Activated naive CD8-positive, alpha-beta T cell treated with anti-CD3 and anti-CD28 coated beads for 36 hours (primary cell): ENCODE results near the gene WWOX. TPM values are rescaled to one million over a fixed set of nuclear protein-coding genes. Genes with fewer than 3 reads are reported as not detected.

Experiments
- DNase-seq: peaks from one replicate; pipeline ENCODE4 v3.0.0; 2021
- H3K27ac Mint-ChIP-seq: one replicate; pipeline ENCODE4 v1.8.0; 2022; ENCODE audit warnings: mild to moderate bottlenecking, moderate library complexity, mixed read lengths
- H3K27me3 Mint-ChIP-seq: one replicate; pipeline ENCODE4 v1.8.0; 2022; ENCODE audit warnings: mild to moderate bottlenecking, mixed read lengths
- H3K36me3 Mint-ChIP-seq: one replicate; pipeline ENCODE4 v1.8.0; 2021; ENCODE audit warnings: mild to moderate bottlenecking, mixed read lengths
- H3K4me1 Mint-ChIP-seq: one replicate; pipeline ENCODE4 v1.8.0; 2021; ENCODE audit warnings: mixed read lengths
- H3K4me3 Mint-ChIP-seq: one replicate; pipeline ENCODE4 v1.8.0; 2022; ENCODE audit warnings: mild to moderate bottlenecking, moderate library complexity, mixed read lengths
- H3K9me3 Mint-ChIP-seq: one replicate; pipeline ENCODE4 v1.8.0; 2022; ENCODE audit warnings: mixed read lengths
- total RNA-seq, 2 experiments: library from RNA; stranded (reverse); gene quantifications; one replicate each; pipeline ENCODE4 v1.2.3, GENCODE V29; 2021

WWOX gene
- total RNA-seq, 2 experiments from 2014 or later, result 20.0 to 23.9 TPM

- Mint-ChIP-seq H3K36me3 (peaks cover 2% of the 10 kb centered on the region), H3K4me1 (no peaks in the 10 kb centered on the region), H3K27ac (no peak overlapping the region), H3K9me3 (no peaks in the 10 kb centered on the region), H3K27me3 (no peaks in the 10 kb centered on the region), H3K4me3 (no peak overlapping the region)
- DNase-seq, result no peak
These were observed 1010.8 kb downstream of the WWOX start for GRCh38 chr16:79110242-79110641.

- Mint-ChIP-seq H3K9me3 (no peaks in the 10 kb centered on the region), H3K4me1 (no peaks in the 10 kb centered on the region), H3K36me3 (peaks cover 2% of the 10 kb centered on the region), H3K27me3 (no peaks in the 10 kb centered on the region), H3K4me3 (no peak overlapping the region), H3K27ac (no peak overlapping the region)
- no peak for DNase-seq
These were observed 1011.5 kb downstream of the WWOX start for GRCh38 chr16:79110953-79111352.

GRCh38 chr16:79112462-79112861 is 1013.0 kb downstream of the WWOX start:
- H3K4me1 Mint-ChIP-seq, result no peaks in the 10 kb centered on the region
- DNase-seq, result no peak
- H3K36me3 Mint-ChIP-seq, result peaks cover 2% of the 10 kb centered on the region
- H3K9me3 Mint-ChIP-seq, result no peaks in the 10 kb centered on the region
- H3K27me3 Mint-ChIP-seq, result no peaks in the 10 kb centered on the region
- H3K4me3 Mint-ChIP-seq, result no peak overlapping the region
- H3K27ac Mint-ChIP-seq, result no peak overlapping the region

- no peaks in the 10 kb centered on the region for H3K27me3 Mint-ChIP-seq
- no peaks in the 10 kb centered on the region for H3K4me1 Mint-ChIP-seq
These were observed 1014.4 kb downstream of the WWOX start for GRCh38 chr16:79113826-79114225.

GRCh38 chr16:79114759-79115158 is 1015.3 kb downstream of the WWOX start:
- H3K36me3 Mint-ChIP-seq, result peaks cover 2% of the 10 kb centered on the region
- H3K4me1 Mint-ChIP-seq, result no peaks in the 10 kb centered on the region
- no peak overlapping the region for H3K4me3 Mint-ChIP-seq
- no peak for DNase-seq
- H3K27me3 Mint-ChIP-seq, result no peaks in the 10 kb centered on the region
- no peaks in the 10 kb centered on the region for H3K9me3 Mint-ChIP-seq
- H3K27ac Mint-ChIP-seq, result no peak overlapping the region

More at GRCh38 chr16:79113826-79114225, 1014.4 kb downstream of the WWOX start:
- Mint-ChIP-seq H3K4me3 (no peak overlapping the region), H3K9me3 (no peaks in the 10 kb centered on the region), H3K27ac (no peak overlapping the region), H3K36me3 (peaks cover 2% of the 10 kb centered on the region)
- DNase-seq, result no peak

GRCh38 chr16:79121906-79122305 is 1022.5 kb downstream of the WWOX start:
- Mint-ChIP-seq H3K36me3 (peaks cover 2% of the 10 kb centered on the region), H3K27me3 (no peaks in the 10 kb centered on the region), H3K4me1 (no peaks in the 10 kb centered on the region), H3K9me3 (peaks cover 3% of the 10 kb centered on the region), H3K27ac (no peak overlapping the region), H3K4me3 (no peak overlapping the region)
- DNase-seq, result no peak

GRCh38 chr16:79122343-79122742 is 1022.9 kb downstream of the WWOX start:
- peaks cover 2% of the 10 kb centered on the region for H3K36me3 Mint-ChIP-seq
- no peak overlapping the region for H3K27ac Mint-ChIP-seq
- H3K27me3 Mint-ChIP-seq, result no peaks in the 10 kb centered on the region
- peaks cover 3% of the 10 kb centered on the region for H3K9me3 Mint-ChIP-seq
- no peaks in the 10 kb centered on the region for H3K4me1 Mint-ChIP-seq
- DNase-seq, result no peak
- no peak overlapping the region for H3K4me3 Mint-ChIP-seq

GRCh38 chr16:79124016-79124756 is 1024.7 kb downstream of the WWOX start:
- Mint-ChIP-seq H3K36me3 (peaks cover 2% of the 10 kb centered on the region), H3K27ac (no peak overlapping the region), H3K4me1 (no peaks in the 10 kb centered on the region), H3K9me3 (peaks cover 3% of the 10 kb centered on the region), H3K27me3 (no peaks in the 10 kb centered on the region), H3K4me3 (no peak overlapping the region)
- DNase-seq, result no peak

GRCh38 chr16:79127766-79128165 is 1028.3 kb downstream of the WWOX start:
- Mint-ChIP-seq H3K4me1 (no peaks in the 10 kb centered on the region), H3K27ac (no peak overlapping the region), H3K4me3 (no peak overlapping the region), H3K36me3 (no peaks in the 10 kb centered on the region), H3K27me3 (no peaks in the 10 kb centered on the region), H3K9me3 (peaks cover 3% of the 10 kb centered on the region)
- no peak for DNase-seq

- H3K9me3 Mint-ChIP-seq, result peaks cover 3% of the 10 kb centered on the region
- no peaks in the 10 kb centered on the region for H3K4me1 Mint-ChIP-seq
- H3K36me3 Mint-ChIP-seq, result no peaks in the 10 kb centered on the region
- no peak overlapping the region for H3K27ac Mint-ChIP-seq
- no peak overlapping the region for H3K4me3 Mint-ChIP-seq
- DNase-seq, result no peak
- H3K27me3 Mint-ChIP-seq, result no peaks in the 10 kb centered on the region
These were observed 1029.3 kb downstream of the WWOX start for GRCh38 chr16:79128706-79129105.

- H3K27me3 Mint-ChIP-seq, result no peaks in the 10 kb centered on the region
- DNase-seq, result no peak
- peaks cover 3% of the 10 kb centered on the region for H3K9me3 Mint-ChIP-seq
- H3K4me1 Mint-ChIP-seq, result no peaks in the 10 kb centered on the region
- H3K4me3 Mint-ChIP-seq, result no peak overlapping the region
- no peaks in the 10 kb centered on the region for H3K36me3 Mint-ChIP-seq
- H3K27ac Mint-ChIP-seq, result no peak overlapping the region
These were observed 1031.2 kb downstream of the WWOX start for GRCh38 chr16:79130616-79131015.

GRCh38 chr16:79131321-79132075 is 1032.0 kb downstream of the WWOX start:
- no peaks in the 10 kb centered on the region for H3K36me3 Mint-ChIP-seq
- no peak overlapping the region for H3K27ac Mint-ChIP-seq
- H3K4me3 Mint-ChIP-seq, result no peak overlapping the region
- no peaks in the 10 kb centered on the region for H3K27me3 Mint-ChIP-seq
- DNase-seq, result no peak
- peaks cover 3% of the 10 kb centered on the region for H3K9me3 Mint-ChIP-seq
- no peaks in the 10 kb centered on the region for H3K4me1 Mint-ChIP-seq

- no peaks in the 10 kb centered on the region for H3K4me1 Mint-ChIP-seq
- H3K27ac Mint-ChIP-seq, result no peak overlapping the region
- peaks cover 3% of the 10 kb centered on the region for H3K9me3 Mint-ChIP-seq
- DNase-seq, result no peak
- no peaks in the 10 kb centered on the region for H3K36me3 Mint-ChIP-seq
- H3K27me3 Mint-ChIP-seq, result no peaks in the 10 kb centered on the region
- no peak overlapping the region for H3K4me3 Mint-ChIP-seq
These were observed 1033.2 kb downstream of the WWOX start for GRCh38 chr16:79132701-79133100.

GRCh38 chr16:79134300-79134699 is 1034.8 kb downstream of the WWOX start:
- Mint-ChIP-seq H3K36me3 (no peaks in the 10 kb centered on the region), H3K27me3 (no peaks in the 10 kb centered on the region), H3K27ac (no peak overlapping the region), H3K4me1 (no peaks in the 10 kb centered on the region), H3K4me3 (no peak overlapping the region), H3K9me3 (peaks cover 3% of the 10 kb centered on the region)
- no peak for DNase-seq

- Mint-ChIP-seq H3K9me3 (no peaks in the 10 kb centered on the region), H3K27ac (no peak overlapping the region), H3K36me3 (no peaks in the 10 kb centered on the region), H3K27me3 (no peaks in the 10 kb centered on the region), H3K4me1 (no peaks in the 10 kb centered on the region), H3K4me3 (no peak overlapping the region)
- DNase-seq, result no peak
These were observed 1037.5 kb downstream of the WWOX start for GRCh38 chr16:79136955-79137354.
